ENCODE results near the gene STK17B. TPM values are rescaled to one million over a fixed set of nuclear protein-coding genes. Genes with fewer than 3 reads are reported as not detected.

The STK17B gene
- total RNA-seq, 2 donors from 2014 or later, result 40.2 to 47.6 TPM

DNA sequence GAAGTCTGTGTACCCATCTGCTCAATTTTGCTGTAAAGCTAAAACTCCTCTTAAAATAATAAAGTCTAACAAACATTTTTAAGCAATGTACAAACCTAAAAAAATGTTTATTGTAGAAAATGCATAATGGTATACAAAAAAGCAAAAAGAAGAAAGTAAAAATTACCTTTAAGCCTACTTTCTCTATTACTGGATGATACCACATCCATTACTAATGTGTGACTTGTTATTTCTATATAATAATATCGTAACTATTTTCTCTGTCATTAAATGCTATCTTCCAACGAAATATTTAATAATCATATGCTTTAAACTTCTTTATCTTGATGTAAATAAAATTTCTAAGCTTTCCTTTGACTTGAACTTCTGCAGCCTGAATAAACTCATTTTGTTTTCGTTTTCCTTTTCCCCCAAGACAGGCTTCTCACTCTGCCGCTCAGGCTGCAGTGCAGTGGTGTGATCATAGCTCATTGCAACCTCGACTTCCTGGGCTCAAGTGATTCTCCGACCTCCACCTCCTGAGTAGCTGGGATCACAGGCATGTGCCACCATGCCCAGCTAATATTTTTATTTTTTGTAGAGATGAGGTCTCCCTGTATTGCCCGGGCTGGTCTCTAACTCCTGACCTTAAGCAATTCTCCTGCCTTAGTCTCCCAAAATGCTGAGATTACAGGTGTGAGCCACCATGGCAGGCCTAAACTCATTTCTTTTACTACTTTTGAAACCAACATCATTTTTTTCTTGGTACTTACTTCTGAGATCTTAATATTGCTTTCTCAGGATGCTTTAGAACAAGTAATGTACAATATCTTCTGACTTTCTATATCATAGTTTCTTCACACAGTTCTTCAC is 84.6 kb downstream of the STK17B start:
- no peaks in the 10 kb centered on the region for H3K36me3 ChIP-seq
- DNase-seq (ENCODE audit: low spot score), result no peak
- no peak for ATAC-seq (ENCODE audit: insufficient number of reproducible peaks, low FRiP score, low read depth)
- no peak overlapping the region for H3K4me3 ChIP-seq
- no peaks in the 10 kb centered on the region for H3K27me3 ChIP-seq (replicated peaks; ENCODE audit: insufficient read depth)
- TF ChIP-seq, protein P1, sequence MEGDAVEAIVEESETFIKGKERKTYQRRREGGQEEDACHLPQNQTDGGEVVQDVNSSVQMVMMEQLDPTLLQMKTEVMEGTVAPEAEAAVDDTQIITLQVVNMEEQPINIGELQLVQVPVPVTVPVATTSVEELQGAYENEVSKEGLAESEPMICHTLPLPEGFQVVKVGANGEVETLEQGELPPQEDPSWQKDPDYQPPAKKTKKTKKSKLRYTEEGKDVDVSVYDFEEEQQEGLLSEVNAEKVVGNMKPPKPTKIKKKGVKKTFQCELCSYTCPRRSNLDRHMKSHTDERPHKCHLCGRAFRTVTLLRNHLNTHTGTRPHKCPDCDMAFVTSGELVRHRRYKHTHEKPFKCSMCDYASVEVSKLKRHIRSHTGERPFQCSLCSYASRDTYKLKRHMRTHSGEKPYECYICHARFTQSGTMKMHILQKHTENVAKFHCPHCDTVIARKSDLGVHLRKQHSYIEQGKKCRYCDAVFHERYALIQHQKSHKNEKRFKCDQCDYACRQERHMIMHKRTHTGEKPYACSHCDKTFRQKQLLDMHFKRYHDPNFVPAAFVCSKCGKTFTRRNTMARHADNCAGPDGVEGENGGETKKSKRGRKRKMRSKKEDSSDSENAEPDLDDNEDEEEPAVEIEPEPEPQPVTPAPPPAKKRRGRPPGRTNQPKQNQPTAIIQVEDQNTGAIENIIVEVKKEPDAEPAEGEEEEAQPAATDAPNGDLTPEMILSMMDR (IDR thresholded peaks at IDR 0.05), result no peak
- no peaks in the 10 kb centered on the region for H3K9me3 ChIP-seq
- H3K4me1 ChIP-seq (ENCODE audit: control insufficient read depth in 1 of 2, low read depth in 2 of 2), result no peaks in the 10 kb centered on the region
- no peak overlapping the region for H3K27ac ChIP-seq

DNA sequence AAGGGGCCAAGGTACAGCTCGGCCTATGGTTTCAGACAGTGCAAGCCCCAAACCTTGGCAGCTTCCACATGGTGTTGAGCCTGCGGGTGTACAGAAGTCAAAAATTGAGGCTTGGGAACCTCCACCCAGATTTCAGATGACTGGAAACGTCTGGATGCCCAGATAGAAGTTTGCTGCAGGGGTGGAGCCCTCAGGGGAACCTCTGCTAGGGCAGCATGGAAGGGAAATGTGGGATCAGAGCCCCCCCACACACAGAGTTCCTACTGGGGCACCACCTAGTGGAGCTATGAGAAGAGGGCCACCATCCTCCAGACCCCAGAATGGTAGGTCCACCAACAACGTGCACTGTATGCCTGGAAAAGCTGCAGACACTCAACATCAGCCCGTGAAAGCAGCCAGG is 87.8 kb downstream of the STK17B start:
- TF ChIP-seq, protein P1 (IDR thresholded peaks at IDR 0.05), result no peak
- no peak for ATAC-seq (ENCODE audit: insufficient number of reproducible peaks, low FRiP score, low read depth)

More for the DNA sequence above, 87.8 kb downstream of the STK17B start:
- H3K27ac ChIP-seq, result no peak overlapping the region
- no peaks in the 10 kb centered on the region for H3K27me3 ChIP-seq (replicated peaks; ENCODE audit: insufficient read depth)
- H3K4me3 ChIP-seq, result no peak overlapping the region
- H3K9me3 ChIP-seq, result no peaks in the 10 kb centered on the region
- no peaks in the 10 kb centered on the region for H3K36me3 ChIP-seq
- DNase-seq (ENCODE audit: low spot score), result no peak
- H3K4me1 ChIP-seq (ENCODE audit: control insufficient read depth in 1 of 2, low read depth in 2 of 2), result peaks cover 6% of the 10 kb centered on the region in 2 donors

Other genes starting within 250 kb of the STK17B start
- 1 to 10 TPM in 1 of 2 donors, under 1 TPM in 1; 0.68 to 2.0 TPM for gene DNAH7, start 102.7 kb downstream of the STK17B start, total RNA-seq

Data from thoracic aorta (tissue), 2 donors.